Measurements from ENCODE around the gene GH2.
"Not testable (repeated sequence)": the region's sequence is repeated elsewhere in the genome, so short reads cannot be mapped to it uniquely, and the experiment has no call there.

GH2 gene

GRCh38 chr17:63910096-63910495, 28.4 kb upstream of the GH2 start:
- DNase-seq = no peak

- DNase-seq = not testable (repeated sequence)
Observed at GRCh38 chr17:63909586-63909985, 27.8 kb upstream of the GH2 start.

GRCh38 chr17:63907161-63907778, 25.5 kb upstream of the GH2 start:
- DNase-seq = not testable (repeated sequence)

GRCh38 chr17:63904796-63905195, 23.1 kb upstream of the GH2 start:
- DNase-seq = not testable (repeated sequence)

- peak; percentile 20 for DNase-seq
Observed at GRCh38 chr17:63903787-63904201, 22.1 kb upstream of the GH2 start.

GRCh38 chr17:63901971-63902370, 20.2 kb upstream of the GH2 start:
- not testable (repeated sequence) for DNase-seq

- not testable (repeated sequence) for DNase-seq
Observed at GRCh38 chr17:63898899-63899798, 17.4 kb upstream of the GH2 start.

- DNase-seq = not testable (repeated sequence)
Observed at GRCh38 chr17:63896524-63897354, 15.0 kb upstream of the GH2 start, which contains the start of gene CSH1. TSS of gene CSH1 (minus strand) at chr17:63896574. CDS start at chr17:63896511, 63 bp downstream.

GRCh38 chr17:63894821-63895220, 13.1 kb upstream of the GH2 start:
- DNase-seq = not testable (repeated sequence)

GRCh38 chr17:63894021-63894420, 12.3 kb upstream of the GH2 start:
- not testable (repeated sequence) for DNase-seq

GRCh38 chr17:63892316-63893037, 10.7 kb upstream of the GH2 start:
- DNase-seq = not testable (repeated sequence)

- not testable (repeated sequence) for DNase-seq
Observed at GRCh38 chr17:63889026-63889848, 7.5 kb upstream of the GH2 start.

- not testable (repeated sequence) for DNase-seq
Observed at GRCh38 chr17:63885119-63885518, 3.4 kb upstream of the GH2 start.

- DNase-seq = not testable (repeated sequence)
Observed at GRCh38 chr17:63882626-63883126, 932 bp upstream of the GH2 start.

GRCh38 chr17:63881337-63881736, 407 bp downstream of the GH2 start:
- DNase-seq = not testable (repeated sequence)

- no peak for DNase-seq
Observed at GRCh38 chr17:63880706-63881105, 1.0 kb downstream of the GH2 start.

- DNase-seq = not testable (repeated sequence)
Observed at GRCh38 chr17:63878413-63878812, 3.3 kb downstream of the GH2 start.

GRCh38 chr17:63874693-63875092, 7.1 kb downstream of the GH2 start:
- DNase-seq = not testable (repeated sequence)

GRCh38 chr17:63874061-63874626, 7.6 kb downstream of the GH2 start:
- not testable (repeated sequence) for DNase-seq

- not testable (repeated sequence) for DNase-seq
Observed at GRCh38 chr17:63873577-63873976, 8.2 kb downstream of the GH2 start, which contains the start of gene CSH2. TSS of gene CSH2 (minus strand) at chr17:63873677. CDS start at chr17:63873614, 63 bp downstream.
